DND-41 (cell line): ENCODE measurements around the gene CTDSPL2.
"Not testable (repeated sequence)": the region's sequence is repeated elsewhere in the genome, so short reads cannot be mapped to it uniquely, and the experiment has no call there.

Experiments
- ATAC-seq: fragments of 200-7000 bp; cut with Tn5 transposase; 3 replicates; pipeline ENCODE4 v1.9.1; 2021; ENCODE audit warnings: low read depth; ENCODE audit not compliant: insufficient read depth
- DNase-seq: peaks from one replicate; pipeline ENCODE4 v3.0.0-alpha.2; 2020
- H2AFZ ChIP-seq: 2 replicates; pipeline ENCODE4 v1.6.0; 2012; ENCODE audit warnings: low read depth, low read length
- H3K27ac ChIP-seq: 2 replicates; pipeline ENCODE4 v1.5.1; 2012; ENCODE audit warnings: low read length, inconsistent platforms
- H3K27me3 ChIP-seq: fragments of 200-600 bp; sonication (generic); 2 replicates; pipeline ENCODE4 v1.6.0; 2012; ENCODE audit warnings: low read length, mild to moderate bottlenecking, inconsistent platforms; ENCODE audit not compliant: insufficient read depth, poor library complexity
- H3K36me3 ChIP-seq: 2 replicates; pipeline ENCODE4 v1.5.1; 2012; ENCODE audit warnings: low read length, inconsistent platforms; ENCODE audit not compliant: insufficient read depth
- H3K4me1 ChIP-seq: 2 replicates; pipeline ENCODE4 v1.5.1; 2012; ENCODE audit warnings: mild to moderate bottlenecking, low read length; ENCODE audit not compliant: insufficient read depth
- H3K4me2 ChIP-seq: 2 replicates; pipeline ENCODE4 v1.6.0; 2012; ENCODE audit warnings: mild to moderate bottlenecking, moderate library complexity, low read length, inconsistent platforms; ENCODE audit not compliant: insufficient read depth
- H3K4me3 ChIP-seq, 2 experiments: fragments of 200-600 bp in 1 of 2; shearing (Covaris generic) in 1 of 2; 2 replicates each; pipeline ENCODE4 v1.5.1; 2012 to 2016; ENCODE audit warnings: inconsistent platforms in 2 of 2, low read length in 2 of 2, mild to moderate bottlenecking in 2 of 2, low read depth in 1 of 2, moderate library complexity in 1 of 2
- H3K79me2 ChIP-seq: 2 replicates; pipeline ENCODE4 v1.6.0; 2012; ENCODE audit warnings: low read length, inconsistent platforms; ENCODE audit not compliant: insufficient read depth
- H3K9ac ChIP-seq: 2 replicates; pipeline ENCODE4 v1.6.0; 2012; ENCODE audit warnings: low read depth, mild to moderate bottlenecking, inconsistent platforms, low read length, moderate library complexity
- H3K9me3 ChIP-seq: 2 replicates; pipeline ENCODE4 v1.5.1; 2012; ENCODE audit warnings: low read length, moderate library complexity, mild to moderate bottlenecking, inconsistent platforms; ENCODE audit not compliant: insufficient read depth, severe bottlenecking
- H4K20me1 ChIP-seq: 2 replicates; pipeline ENCODE4 v1.6.0; 2012; ENCODE audit warnings: low read length; ENCODE audit not compliant: insufficient read depth
- EZH2 ChIP-seq: IDR thresholded peaks from 3 replicates; pipeline ENCODE4 v1.6.1; 2012; ENCODE audit warnings: borderline replicate concordance, low read depth, mild to moderate bottlenecking, moderate library complexity, low read length, inconsistent platforms; ENCODE audit not compliant: severe bottlenecking
- TF ChIP-seq, protein P1 (sequence below): IDR thresholded peaks from 2 replicates; pipeline ENCODE4 v1.5.1; 2012; ENCODE audit warnings: borderline replicate concordance, low read length, moderate library complexity, mild to moderate bottlenecking; ENCODE audit not compliant: poor library complexity, severe bottlenecking; ENCODE audit errors: extremely low read depth

The CTDSPL2 gene

DNA sequence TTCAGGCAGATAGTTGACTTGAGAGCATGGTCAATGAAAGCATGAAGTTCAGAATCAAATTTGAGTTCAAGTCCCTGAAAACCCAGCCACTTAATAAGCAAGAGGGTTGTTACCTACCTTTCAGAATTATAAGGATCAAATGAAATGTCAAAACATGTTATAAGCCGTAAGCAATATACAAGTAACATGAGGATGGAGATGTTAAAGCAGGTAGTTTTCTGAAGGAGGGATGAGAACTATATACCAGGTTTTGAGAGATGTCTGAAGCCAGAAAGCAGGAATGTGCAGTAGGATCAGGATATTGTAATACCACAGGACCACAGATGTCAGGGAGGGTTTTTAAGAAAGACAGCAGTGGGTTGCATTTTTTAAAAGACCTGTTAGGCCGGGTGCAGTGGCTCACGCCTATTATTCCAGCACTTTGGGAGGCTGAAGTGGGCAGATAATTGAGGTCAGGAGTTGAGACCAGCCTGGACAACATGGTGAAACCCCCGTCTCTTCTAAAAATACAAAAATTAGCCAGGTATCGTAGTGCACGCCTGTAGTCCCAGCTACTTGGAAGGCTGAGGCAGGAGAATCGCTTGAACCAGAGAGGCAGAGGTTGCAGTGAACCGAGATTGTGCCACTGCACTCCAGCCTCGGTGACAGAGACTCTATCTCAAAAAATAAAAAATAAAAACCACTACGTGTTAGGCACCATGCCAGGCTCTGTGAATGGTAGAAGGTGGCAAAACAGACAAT, 102.6 kb downstream of the CTDSPL2 start:
- H3K4me3 ChIP-seq = no peak overlapping the region
- no peaks in the 10 kb centered on the region for H3K79me2 ChIP-seq
- no peaks in the 10 kb centered on the region for H4K20me1 ChIP-seq
- H3K4me2 ChIP-seq = no peak overlapping the region
- no peaks in the 10 kb centered on the region for H3K4me1 ChIP-seq
- no peaks in the 10 kb centered on the region for H3K27me3 ChIP-seq
- H3K9ac ChIP-seq = no peak overlapping the region
- no peaks in the 10 kb centered on the region for H3K9me3 ChIP-seq
- H3K36me3 ChIP-seq = peaks cover 21% of the 10 kb centered on the region; the same call in 1 of the 2 replicates
- H2AFZ ChIP-seq = no peak overlapping the region
- TF ChIP-seq EZH2 = no peak
- TF ChIP-seq, protein P1, sequence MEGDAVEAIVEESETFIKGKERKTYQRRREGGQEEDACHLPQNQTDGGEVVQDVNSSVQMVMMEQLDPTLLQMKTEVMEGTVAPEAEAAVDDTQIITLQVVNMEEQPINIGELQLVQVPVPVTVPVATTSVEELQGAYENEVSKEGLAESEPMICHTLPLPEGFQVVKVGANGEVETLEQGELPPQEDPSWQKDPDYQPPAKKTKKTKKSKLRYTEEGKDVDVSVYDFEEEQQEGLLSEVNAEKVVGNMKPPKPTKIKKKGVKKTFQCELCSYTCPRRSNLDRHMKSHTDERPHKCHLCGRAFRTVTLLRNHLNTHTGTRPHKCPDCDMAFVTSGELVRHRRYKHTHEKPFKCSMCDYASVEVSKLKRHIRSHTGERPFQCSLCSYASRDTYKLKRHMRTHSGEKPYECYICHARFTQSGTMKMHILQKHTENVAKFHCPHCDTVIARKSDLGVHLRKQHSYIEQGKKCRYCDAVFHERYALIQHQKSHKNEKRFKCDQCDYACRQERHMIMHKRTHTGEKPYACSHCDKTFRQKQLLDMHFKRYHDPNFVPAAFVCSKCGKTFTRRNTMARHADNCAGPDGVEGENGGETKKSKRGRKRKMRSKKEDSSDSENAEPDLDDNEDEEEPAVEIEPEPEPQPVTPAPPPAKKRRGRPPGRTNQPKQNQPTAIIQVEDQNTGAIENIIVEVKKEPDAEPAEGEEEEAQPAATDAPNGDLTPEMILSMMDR = no peak
- no peak for DNase-seq
- ATAC-seq = no peak; the same call in 2 of the 3 replicates
- no peak overlapping the region for H3K27ac ChIP-seq

DNA sequence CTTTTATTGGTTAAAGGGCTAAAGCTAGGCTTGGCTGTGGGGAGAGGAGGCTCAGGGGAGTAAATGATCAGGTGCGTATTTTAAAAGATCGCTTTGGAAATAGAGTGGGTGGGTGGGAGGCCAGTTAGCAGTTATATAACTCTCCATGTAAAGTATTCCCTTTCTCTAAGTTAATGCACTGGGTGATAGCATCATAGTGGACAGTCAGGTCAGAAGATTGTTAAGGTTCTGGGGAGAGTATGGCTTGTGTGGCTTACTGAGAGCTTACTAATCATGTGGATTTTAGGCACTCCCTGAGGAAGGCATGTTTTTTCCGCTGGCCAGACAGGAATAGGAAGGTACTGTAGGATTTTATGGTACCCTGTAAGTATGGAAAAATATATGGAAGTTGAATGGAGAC, 103.2 kb downstream of the CTDSPL2 start:
- 0 out of 3 replicates have a peak, but pooled peaks have one; percentile 39 for ATAC-seq
- no peaks in the 10 kb centered on the region for H3K9me3 ChIP-seq
- no peak overlapping the region for H3K27ac ChIP-seq

DNA sequence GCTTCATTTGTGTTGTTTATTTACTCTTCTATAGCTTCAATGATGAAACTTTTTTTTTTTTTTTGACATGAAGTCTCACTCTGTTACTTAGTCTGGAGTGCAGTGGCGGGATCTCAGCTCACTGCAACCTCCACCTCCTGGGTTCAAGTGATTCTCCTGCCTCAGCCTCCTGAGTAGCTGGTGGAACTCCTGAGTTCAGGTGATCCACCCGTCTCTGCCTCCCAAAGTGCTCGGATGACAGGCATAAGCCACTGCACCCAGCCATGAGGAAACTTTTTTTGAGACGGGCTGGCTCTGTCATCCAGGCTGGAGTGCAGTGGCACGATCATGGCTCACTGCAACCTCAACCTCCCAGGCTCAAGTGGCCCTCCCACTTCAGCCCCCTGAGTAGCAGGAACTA, 104.8 kb downstream of the CTDSPL2 start:
- not testable (repeated sequence) for H3K4me2 ChIP-seq, H4K20me1 ChIP-seq, H3K4me3 ChIP-seq, ATAC-seq, H3K36me3 ChIP-seq, H3K27ac ChIP-seq, H3K9me3 ChIP-seq, H3K9ac ChIP-seq, DNase-seq, H3K27me3 ChIP-seq, H2AFZ ChIP-seq
- Histone ChIP-seq H3K79me2 (peaks cover 12% of the 10 kb centered on the region), H3K4me1 (peaks cover 11% of the 10 kb centered on the region)

More for the DNA sequence above, 103.2 kb downstream of the CTDSPL2 start:
- no peak overlapping the region for H2AFZ ChIP-seq
- H3K79me2 ChIP-seq = no peaks in the 10 kb centered on the region
- peaks cover 15% of the 10 kb centered on the region; the same call in 1 of the 2 replicates for H3K36me3 ChIP-seq
- no peak overlapping the region for H3K4me3 ChIP-seq
- peaks cover 2% of the 10 kb centered on the region for H3K4me1 ChIP-seq
- H3K27me3 ChIP-seq = no peaks in the 10 kb centered on the region
- H3K4me2 ChIP-seq = no peak overlapping the region
- no peak overlapping the region for H3K9ac ChIP-seq
- H4K20me1 ChIP-seq = no peaks in the 10 kb centered on the region
- DNase-seq = no peak
- no peak for TF ChIP-seq EZH2
- TF ChIP-seq, protein P1 = no peak

DNA sequence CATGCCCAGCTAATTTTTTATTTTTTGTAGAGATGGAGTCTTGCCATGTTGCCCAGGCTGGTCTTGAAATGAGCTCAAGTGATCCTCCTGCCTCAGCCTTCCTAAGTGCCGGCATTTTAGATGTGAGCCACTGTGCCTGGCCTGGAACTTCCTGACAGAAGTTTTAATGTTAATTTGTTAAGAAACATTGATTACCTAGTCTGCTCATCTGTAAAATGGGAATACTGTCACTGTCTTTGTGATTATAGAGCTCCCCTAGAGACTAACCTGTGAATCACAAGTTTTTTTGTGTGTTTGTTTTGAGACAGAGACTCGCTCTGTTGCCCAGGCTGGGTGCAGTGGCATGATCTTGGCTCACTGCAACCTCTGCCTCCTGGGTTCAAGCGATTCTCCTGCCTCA, 105.3 kb downstream of the CTDSPL2 start:
- peaks cover 16% of the 10 kb centered on the region for H3K79me2 ChIP-seq
- peaks cover 11% of the 10 kb centered on the region for H3K4me1 ChIP-seq
- DNase-seq (no peak), ATAC-seq (no peak)
- no peak overlapping the region for H3K4me2 ChIP-seq
- H4K20me1 ChIP-seq = no peaks in the 10 kb centered on the region
- no peak overlapping the region for H2AFZ ChIP-seq
- TF ChIP-seq EZH2 = no peak
- TF ChIP-seq, protein P1 = peak; percentile 39
- H3K27me3 ChIP-seq = no peaks in the 10 kb centered on the region
- H3K4me3 ChIP-seq = no peak overlapping the region
- H3K36me3 ChIP-seq = peaks cover 3% of the 10 kb centered on the region; the same call in 1 of the 2 replicates
- no peak overlapping the region for H3K27ac ChIP-seq
- H3K9ac ChIP-seq = no peak overlapping the region
- H3K9me3 ChIP-seq = no peaks in the 10 kb centered on the region
